Lower lobe of right lung (tissue), 2 donors: ENCODE results near the gene ALKBH1. TPM values are rescaled to one million over a fixed set of nuclear protein-coding genes. Genes with fewer than 3 reads are reported as not detected.
"Not testable (repeated sequence)": the region's sequence is repeated elsewhere in the genome, so short reads cannot be mapped to it uniquely, and the experiment has no call there.

Experiments
- ATAC-seq, 2 donors: fragments of 200-7000 bp; cut with Tn5 transposase; one replicate each; pipeline ENCODE4 v1.9.1; 2020 to 2022; ENCODE audit warnings: mild to moderate bottlenecking in 2 of 2, moderate library complexity in 2 of 2
- DNase-seq: peaks from one replicate; pipeline ENCODE4 v3.0.0-alpha.2; 2020
- H3K27ac ChIP-seq: fragments of 200-600 bp; one replicate; pipeline ENCODE4 v1.8.0; 2022
- H3K27me3 ChIP-seq: fragments of 200-600 bp; one replicate; pipeline ENCODE4 v1.8.0; 2022; ENCODE audit warnings: low read depth
- H3K36me3 ChIP-seq: fragments of 200-600 bp; one replicate; pipeline ENCODE4 v1.8.0; 2022; ENCODE audit warnings: mild to moderate bottlenecking
- H3K4me1 ChIP-seq: fragments of 200-600 bp; one replicate; pipeline ENCODE4 v1.8.0; 2022
- H3K4me3 ChIP-seq: fragments of 200-600 bp; one replicate; pipeline ENCODE4 v1.8.0; 2022; ENCODE audit warnings: mild to moderate bottlenecking
- H3K9me3 ChIP-seq: fragments of 200-600 bp; one replicate; pipeline ENCODE4 v1.8.0; 2022
- CTCF ChIP-seq: fragments of 200-600 bp; IDR thresholded peaks from one replicate; pipeline ENCODE4 v1.8.0; 2022; ENCODE audit warnings: antibody characterized with exemption, mild to moderate bottlenecking
- intact Hi-C: fragments of 100-400 bp; cut with DNase I; formaldehyde crosslinking; loops from one replicate; pipeline ENCODE4 v1.11.0; 2022
- total RNA-seq: library from RNA; stranded (reverse); fragmentation: NEBNext Ultra II Directional; extraction: Animal tissue kit (Norgen Biotek cat#: 25700); gene quantifications from one replicate; pipeline ENCODE4 v1.2.1, GENCODE V29; 2021
- donor health status: DM: no; HTN: yes; CAD: no; lungs with severe emphysema.

ALKBH1 gene
- total RNA-seq, 1 donor from 2014 or later: 12.5 TPM

DNA sequence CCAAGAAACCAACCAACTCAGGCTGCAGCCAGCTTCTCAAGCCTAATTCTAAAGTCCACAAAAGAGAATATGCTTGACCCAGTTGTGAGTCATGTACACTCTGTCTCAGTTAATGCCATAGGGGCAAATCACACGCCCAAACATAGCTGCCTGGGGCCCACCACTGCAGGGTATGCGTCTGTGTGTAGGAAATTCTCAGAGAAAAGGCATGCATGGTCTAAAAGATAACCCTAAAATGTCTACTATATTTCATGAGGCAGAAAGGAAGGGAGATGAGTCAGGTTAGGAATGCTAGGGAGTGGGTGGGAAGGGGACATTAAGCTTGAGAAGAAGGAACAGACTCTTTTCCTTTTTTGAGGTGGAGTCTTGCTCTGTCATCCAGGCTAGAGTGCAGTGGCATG is 69.1 kb downstream of the ALKBH1 start:
- Histone ChIP-seq H3K4me1 (peaks cover 9% of the 10 kb centered on the region), H3K4me3 (no peak overlapping the region), H3K9me3 (no peaks in the 10 kb centered on the region), H3K27me3 (no peaks in the 10 kb centered on the region), H3K36me3 (no peaks in the 10 kb centered on the region), H3K27ac (no peak overlapping the region)
- no peak for ATAC-seq
- intact Hi-C loops: no loop called here
- TF ChIP-seq CTCF: no peak
- DNase-seq: no peak

GRCh38 chr14:77635869-77636268 is 72.0 kb downstream of the ALKBH1 start:
- H3K36me3 ChIP-seq, H3K9me3 ChIP-seq, intact Hi-C loops, H3K4me3 ChIP-seq, H3K4me1 ChIP-seq, ATAC-seq, DNase-seq, H3K27ac ChIP-seq, H3K27me3 ChIP-seq: not testable (repeated sequence)

- H3K27ac ChIP-seq, ATAC-seq, H3K36me3 ChIP-seq, DNase-seq, H3K4me1 ChIP-seq, H3K27me3 ChIP-seq, intact Hi-C loops, H3K9me3 ChIP-seq, H3K4me3 ChIP-seq: not testable (repeated sequence)
These were observed 72.4 kb downstream of the ALKBH1 start for GRCh38 chr14:77635466-77635865.

GRCh38 chr14:77630111-77630510 is 77.7 kb downstream of the ALKBH1 start:
- no peak for TF ChIP-seq CTCF
- no peaks in the 10 kb centered on the region for H3K4me1 ChIP-seq
- H3K4me3 ChIP-seq: no peak overlapping the region
- H3K36me3 ChIP-seq: no peaks in the 10 kb centered on the region
- no peak for DNase-seq
- H3K27me3 ChIP-seq: no peaks in the 10 kb centered on the region
- H3K27ac ChIP-seq: no peak overlapping the region
- intact Hi-C loops: no loop called here
- H3K9me3 ChIP-seq: no peaks in the 10 kb centered on the region
- no peak for ATAC-seq

DNA sequence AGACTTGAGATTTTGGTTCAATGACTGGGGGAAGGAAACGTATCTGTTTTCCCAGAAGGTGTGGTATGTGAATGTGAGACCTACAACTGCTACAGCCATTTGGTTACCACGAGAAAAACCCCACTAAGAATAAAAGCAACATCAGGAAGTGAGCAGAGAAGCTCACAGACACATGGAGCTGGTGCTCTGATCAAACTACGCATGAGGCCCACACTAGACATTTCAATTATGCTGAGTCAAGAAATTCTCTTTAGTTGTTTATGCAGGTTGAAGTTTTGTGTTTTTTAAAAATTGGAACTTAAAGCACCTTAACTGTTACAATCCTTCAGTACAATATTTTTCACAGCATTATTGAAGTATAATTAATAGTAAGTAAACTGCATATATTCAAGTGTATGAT is 82.5 kb downstream of the ALKBH1 start:
- no peak for DNase-seq
- Histone ChIP-seq H3K4me3 (no peak overlapping the region), H3K27me3 (no peaks in the 10 kb centered on the region), H3K4me1 (peaks cover 8% of the 10 kb centered on the region), H3K36me3 (no peaks in the 10 kb centered on the region), H3K9me3 (no peaks in the 10 kb centered on the region), H3K27ac (no peak overlapping the region)
- TF ChIP-seq CTCF: no peak
- ATAC-seq: no peak
- intact Hi-C loops: no loop called here

GRCh38 chr14:77623201-77623600 is 84.6 kb downstream of the ALKBH1 start:
- H3K9me3 ChIP-seq: no peaks in the 10 kb centered on the region
- H3K36me3 ChIP-seq: no peaks in the 10 kb centered on the region
- no peaks in the 10 kb centered on the region for H3K27me3 ChIP-seq
- no peak for TF ChIP-seq CTCF
- intact Hi-C loops: no loop called here
- no peak overlapping the region for H3K4me3 ChIP-seq
- H3K4me1 ChIP-seq: peaks cover 8% of the 10 kb centered on the region
- ATAC-seq: no peak
- no peak overlapping the region for H3K27ac ChIP-seq
- no peak for DNase-seq

Other genes starting within 250 kb of the ALKBH1 start
- 122 TPM for gene AHSA1, start 249.9 kb downstream of the ALKBH1 start, total RNA-seq
- gene ISM2, start 209.2 kb downstream of the ALKBH1 start, total RNA-seq: not detected
- gene SPTLC2, start 91.4 kb downstream of the ALKBH1 start, total RNA-seq: 46.1 TPM
- gene SLIRP, start 80 bp upstream of the ALKBH1 start, total RNA-seq: 58.0 TPM
- 61.7 TPM for gene SNW1, start 53.1 kb upstream of the ALKBH1 start, total RNA-seq
- gene ADCK1, start 92.1 kb upstream of the ALKBH1 start, total RNA-seq: 7.4 TPM